Fibroblast of skin of abdomen (primary cell): ENCODE data around the gene RASSF1.

Source experiments
- DNase-seq: peaks from one replicate; pipeline ENCODE4 v3.0.0-alpha.2; 2013

Gene RASSF1

DNA sequence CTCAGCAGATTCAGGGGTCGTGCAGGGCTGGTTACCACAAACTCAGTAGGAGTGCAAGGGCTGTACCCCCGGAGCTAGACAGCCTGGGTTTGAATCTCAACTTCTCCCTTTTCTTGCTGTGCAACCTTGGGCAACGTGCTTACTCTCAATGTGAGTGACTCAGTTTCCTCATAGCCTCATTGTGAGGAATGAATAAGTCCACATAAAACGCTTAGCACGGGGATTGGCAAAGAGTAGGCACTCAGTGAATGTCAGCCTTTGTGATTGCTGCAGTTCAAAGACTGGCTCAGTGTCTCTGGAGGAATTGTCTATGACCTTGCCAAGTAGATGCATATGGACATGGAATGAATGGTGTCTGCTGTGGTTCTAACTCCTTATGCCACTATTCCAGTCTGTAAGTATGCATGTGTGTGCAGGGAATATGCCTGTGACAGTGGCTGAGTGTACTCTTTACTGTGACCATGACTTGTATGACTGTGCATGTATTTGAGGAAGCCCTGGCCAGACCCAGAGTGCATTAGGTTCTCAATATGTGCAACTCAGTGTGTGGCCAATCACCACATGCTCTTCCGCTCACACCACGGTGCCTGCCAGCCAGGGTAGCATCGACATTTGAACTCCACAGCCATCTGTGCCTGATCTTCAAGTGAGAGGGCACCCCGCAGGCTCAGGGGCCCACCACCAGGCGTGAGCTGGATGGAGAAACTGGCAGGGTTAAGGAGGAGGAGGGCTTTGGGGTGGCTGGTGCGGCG lies 40.5 kb downstream of the RASSF1 start:
- DNase-seq = peak; percentile 24

GRCh38 chr3:50299638-50299928 lies 41.1 kb downstream of the RASSF1 start:
- no peak for DNase-seq

DNA sequence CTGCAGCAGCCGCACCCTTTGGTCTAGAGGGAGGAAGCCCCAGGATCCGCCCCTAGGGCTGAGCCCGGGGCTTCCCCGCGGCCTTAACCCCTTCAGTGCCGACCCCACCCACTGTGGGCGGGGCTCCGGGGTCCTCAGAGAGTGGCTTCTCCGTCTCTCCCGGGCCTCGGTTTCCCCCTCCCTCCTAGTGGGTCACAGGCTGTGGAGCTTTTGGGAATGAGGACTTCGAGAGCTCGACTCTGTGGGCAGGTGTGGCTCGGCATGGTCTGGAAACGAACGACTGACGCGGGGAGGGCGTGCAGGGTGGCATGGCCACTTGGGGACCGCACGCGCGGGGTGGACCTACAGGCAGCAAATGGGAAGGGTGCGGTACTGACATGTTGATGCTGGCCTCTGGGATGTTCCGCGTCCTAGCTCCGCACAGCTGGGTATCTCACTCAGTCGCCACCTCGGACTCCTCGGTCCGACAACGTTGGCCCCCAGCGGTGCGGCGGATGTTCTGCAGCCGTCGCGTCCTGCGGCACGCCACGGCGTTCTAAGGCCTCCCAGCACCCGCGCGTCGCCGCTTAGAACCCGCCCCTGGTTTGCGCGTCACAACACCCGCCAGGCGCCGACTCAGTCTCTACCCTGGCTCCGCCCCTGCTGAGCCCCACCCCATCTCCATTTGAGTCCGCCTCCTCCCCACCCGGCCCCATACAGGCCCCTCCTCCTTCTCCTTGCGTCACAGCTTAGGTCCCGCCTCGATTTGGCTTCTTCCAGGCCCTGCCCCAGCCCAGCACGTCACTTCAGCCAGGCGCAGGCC lies 41.6 kb downstream of the RASSF1 start, which contains the start of the genes HYAL3 and NAA80:
Gene HYAL3 (minus strand): TSS at position 570 of the 802 bp plus-strand sequence. CDS start 3,803 bp downstream, outside the sequence.
Gene NAA80 (minus strand): TSS at position 570 of the 802 bp plus-strand sequence. CDS start 1,942 bp downstream, outside the sequence.
- peak; percentile 99 for DNase-seq

GRCh38 chr3:50297896-50298725 lies 42.5 kb downstream of the RASSF1 start:
- no peak for DNase-seq

GRCh38 chr3:50297384-50297775 lies 43.3 kb downstream of the RASSF1 start:
- no peak for DNase-seq

DNA sequence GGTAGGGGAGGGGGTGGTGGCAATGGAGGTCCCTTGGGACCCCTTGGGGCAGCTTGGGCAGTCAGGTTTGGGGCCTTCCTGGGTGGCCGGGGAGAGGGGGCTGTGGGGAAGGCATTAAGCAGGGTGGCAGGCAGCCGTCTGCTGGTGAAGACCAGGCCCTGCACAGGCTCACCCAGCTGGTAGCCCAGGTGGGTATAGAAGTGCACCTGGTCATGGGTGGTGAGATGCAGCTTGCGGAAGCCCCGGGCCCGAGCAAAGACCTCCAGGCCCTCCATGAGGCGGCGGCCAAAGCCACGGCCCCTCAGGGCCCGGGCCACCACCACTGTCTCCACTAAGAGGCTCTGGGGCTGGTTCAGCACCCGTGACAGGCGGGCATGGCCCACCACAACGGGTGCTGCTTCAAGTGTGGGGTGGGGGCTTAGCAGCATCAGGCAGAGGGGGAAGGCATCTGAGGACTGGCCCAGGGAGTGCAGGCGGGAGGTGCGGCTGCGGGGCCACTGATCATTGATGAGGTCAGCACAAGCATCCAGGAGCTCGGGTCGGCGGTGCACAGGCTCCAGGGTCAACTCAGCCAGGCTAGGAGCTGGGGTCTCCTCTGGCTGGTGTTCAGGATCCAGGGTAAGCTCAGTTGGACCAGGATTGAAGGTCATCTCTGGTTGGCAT lies 43.8 kb downstream of the RASSF1 start:
- DNase-seq = no peak

DNA sequence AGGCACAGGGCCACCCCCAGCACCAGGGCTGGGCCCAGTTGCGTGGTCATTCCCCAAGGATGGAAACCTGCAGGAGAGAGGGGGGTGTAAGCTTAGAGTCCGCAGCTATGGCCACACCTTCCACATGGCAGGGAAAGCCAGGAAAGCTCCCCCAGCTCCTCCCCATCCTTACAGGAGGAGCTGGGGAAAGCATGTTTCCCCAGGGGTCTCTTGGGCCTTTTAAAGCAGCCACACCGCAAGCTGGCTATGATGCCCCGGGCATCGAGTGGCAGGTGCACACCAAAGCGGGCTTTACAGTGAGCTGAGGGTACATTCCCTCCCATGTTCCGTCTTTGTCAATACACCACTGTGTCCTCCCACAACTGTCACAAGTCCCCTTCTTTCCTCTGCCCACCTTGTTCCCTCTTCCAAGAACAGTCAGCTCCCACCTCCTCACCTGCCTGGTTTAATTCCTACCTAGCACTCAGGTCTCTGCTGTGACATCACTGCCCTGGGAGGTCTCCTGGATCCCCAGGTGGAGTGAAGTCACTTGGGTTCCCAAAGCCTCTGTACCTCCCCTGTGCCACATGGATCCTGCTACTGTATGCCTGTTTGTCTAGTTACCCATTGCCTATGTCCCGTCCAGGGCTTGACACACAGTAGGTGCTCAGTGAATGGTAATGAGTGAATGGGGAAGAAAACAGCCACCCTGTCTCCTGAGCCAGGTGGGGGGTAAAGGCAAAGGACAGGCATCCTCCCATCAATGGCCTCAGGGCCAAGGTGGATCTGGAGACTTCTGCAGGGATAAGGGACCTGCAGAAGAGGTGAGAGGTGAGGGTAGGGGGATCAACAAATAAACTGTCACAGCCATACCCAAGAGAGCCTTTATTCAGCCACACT lies 44.8 kb downstream of the RASSF1 start:
- DNase-seq = no peak

GRCh38 chr3:50294492-50295403 lies 45.9 kb downstream of the RASSF1 start:
- no peak for DNase-seq

DNA sequence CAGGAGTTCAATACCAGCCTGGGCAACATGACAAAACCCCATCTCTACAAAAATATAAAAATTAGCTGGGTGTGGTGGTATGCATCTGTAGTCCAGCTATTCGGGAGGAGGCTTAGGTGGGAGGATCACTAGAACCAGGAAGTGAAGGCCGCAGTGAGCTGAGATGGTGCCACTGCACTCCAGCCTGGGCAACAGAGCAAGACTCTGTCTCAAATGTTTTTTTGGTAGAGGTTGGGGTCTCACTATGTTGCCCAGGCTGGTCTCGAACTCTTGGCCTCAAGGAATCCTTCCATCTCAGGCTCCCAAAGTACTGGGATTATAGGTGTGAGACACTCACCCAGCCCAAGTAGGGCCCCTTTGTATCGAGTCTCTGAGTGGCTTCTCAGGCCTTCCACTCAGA lies 46.5 kb downstream of the RASSF1 start:
- DNase-seq = no peak

- DNase-seq = no peak
These were observed 47.4 kb downstream of the RASSF1 start for GRCh38 chr3:50293079-50293801.

DNA sequence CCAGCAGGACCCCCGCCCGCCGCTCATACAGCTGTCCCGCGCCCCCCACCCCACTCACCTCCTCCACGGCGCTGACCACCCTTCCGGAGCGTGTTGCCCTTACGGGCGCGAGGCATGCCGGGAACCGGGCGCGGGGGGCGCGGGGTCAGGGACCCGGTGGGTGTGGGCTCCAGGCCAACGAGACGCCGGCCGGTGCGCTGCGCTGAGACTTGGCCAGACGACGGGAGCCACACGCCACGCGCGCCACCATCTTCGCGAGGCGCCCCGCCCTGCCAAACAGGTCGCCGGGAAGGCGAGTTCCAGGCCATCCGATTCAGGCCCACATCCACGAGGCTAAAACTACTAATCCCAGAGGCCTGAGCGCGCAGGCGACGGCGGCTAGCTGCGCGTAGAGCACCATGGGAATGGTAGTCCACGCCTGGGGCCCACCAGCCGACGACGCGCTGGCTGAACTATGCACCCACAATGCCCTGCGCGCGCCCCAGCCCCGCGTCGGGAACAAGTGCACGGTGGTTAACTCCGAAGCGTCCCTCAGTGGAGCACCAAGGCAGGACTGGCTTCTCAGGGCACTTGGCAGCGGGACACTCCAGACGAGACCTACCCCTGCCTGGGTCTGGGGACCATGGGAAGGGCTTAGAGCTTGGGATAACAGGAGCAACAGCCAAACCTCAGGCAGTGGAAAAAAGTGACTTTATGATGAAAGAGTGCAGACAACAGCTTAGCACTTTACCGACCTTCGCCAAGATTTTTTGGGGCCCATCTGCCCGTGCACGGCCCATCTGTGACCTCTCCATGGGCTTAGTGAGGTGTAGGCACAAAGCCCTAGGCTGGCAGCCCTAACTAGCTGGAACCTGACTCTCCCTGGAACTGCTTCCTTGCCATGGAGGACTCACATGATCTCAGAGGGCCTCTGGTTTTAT lies 48.2 kb downstream of the RASSF1 start, which contains the start of gene IFRD2:
Gene IFRD2 (minus strand): TSS at position 271 of the 920 bp plus-strand sequence. CDS start 155 bp downstream, at position 116.
- peak; percentile 97 for DNase-seq

DNA sequence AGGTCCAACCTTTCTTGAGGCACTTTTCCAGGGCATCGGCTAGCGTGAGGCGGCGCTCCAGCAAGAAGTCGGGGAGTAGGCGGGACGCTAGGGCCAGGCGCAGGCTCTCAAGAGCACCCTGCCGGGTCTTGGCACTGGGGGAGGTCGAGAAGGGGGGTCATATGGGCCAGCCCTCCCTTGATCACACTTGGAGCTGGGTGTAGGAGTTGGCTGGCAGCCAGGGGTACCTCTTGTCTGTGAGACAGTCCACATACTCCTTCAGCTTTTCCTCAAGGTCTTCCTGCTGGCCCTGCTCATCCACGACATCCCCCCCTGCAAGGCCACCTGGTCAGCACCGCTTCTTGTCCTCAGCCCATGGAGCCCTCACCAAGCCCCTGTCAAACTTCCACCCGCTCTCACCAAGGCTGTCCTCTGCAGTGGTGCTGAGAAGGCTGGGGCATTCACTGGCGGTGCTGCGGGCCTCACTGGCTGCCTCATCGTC lies 50.4 kb downstream of the RASSF1 start:
- no peak for DNase-seq

- DNase-seq = no peak
These were observed 51.5 kb downstream of the RASSF1 start for GRCh38 chr3:50289130-50289529.

DNA sequence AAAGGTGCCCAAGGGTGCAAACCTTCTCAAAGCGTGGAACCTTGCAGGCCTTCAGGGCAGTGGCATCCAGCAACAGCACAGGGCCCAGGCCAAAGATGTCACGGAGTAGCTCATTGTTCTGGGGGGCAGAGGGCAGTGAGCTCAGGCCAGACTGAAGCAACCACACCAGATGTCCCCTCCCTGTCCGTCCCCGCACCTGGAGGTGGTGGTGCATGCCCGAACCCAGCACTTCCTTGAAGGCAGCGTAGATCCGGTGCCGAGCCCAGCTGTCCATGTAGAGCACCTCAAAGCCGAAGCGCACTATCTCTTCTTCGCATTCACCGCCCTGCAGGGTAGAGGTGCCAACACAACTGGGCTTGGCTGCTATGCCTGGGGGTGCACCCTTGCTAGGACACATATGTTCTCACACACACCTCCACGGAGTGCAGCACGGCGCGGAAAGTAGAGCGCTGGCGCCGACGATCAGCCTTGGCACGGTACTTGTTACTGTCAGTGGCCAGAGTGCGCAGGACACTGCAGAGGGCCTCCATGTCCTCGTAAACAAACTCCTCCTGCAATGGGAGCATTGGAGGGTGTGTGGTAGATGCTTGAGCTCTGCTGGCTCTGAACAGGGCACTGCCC lies 52.1 kb downstream of the RASSF1 start:
- no peak for DNase-seq

GRCh38 chr3:50287262-50287661 lies 53.4 kb downstream of the RASSF1 start:
- DNase-seq = no peak

DNA sequence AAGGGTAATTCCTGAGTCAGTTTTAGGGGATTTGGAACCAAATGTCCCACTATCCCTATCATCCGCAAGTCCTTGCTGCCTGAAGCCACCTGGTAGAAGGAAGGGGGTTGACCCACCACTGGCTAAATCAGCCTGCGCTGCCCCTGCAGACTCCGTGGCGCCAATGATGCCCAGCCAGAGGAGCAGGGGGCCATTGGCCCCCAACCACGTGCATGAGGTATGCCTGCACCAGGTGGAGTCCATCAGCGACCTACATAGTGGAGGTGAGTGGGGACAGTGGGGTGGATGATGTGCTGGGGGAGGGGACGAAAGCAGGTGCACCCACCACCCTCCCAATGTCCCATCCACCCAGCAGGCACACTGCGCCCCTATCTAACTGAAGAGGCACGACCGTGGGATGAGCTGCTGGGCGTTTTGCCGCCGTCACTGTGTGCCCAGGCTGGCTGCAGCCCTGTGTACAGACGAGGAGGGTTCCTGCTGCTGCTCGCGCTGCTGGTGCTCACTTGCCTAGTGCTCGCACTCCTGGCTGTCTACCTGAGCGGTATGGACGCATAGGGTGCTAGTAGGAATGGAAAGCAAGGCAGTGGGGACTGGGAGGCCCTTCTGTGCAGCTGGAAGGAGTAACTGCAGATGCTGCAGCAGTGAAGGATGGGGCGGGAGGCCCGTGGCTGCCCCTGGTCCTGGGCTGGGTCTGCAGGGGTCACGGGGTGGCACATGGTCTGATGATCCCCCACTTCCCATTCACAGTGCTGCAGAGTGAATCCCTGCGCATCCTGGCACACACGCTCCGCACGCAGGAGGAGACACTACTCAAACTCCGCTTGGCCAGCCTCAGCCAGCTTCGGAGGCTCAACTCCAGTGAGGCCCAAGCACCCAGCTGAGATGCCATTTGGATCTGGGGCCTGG lies 54.1 kb downstream of the RASSF1 start:
- no peak for DNase-seq
